ENCODE data around the gene RPLP2.
A peak's percentile ranks its signal among the peaks of the same experiment; 100 is the strongest.

The RPLP2 gene

GRCh38 chr11:792535-792821 lies 17.3 kb upstream of the RPLP2 start:
- DNase-seq, result no peak

GRCh38 chr11:792873-793272 lies 16.9 kb upstream of the RPLP2 start:
- DNase-seq, result no peak

- DNase-seq, result no peak
These were observed 16.2 kb upstream of the RPLP2 start for GRCh38 chr11:793556-793955.

GRCh38 chr11:794013-794765 lies 15.6 kb upstream of the RPLP2 start:
- DNase-seq, result no peak

- no peak for DNase-seq
These were observed 14.8 kb upstream of the RPLP2 start for GRCh38 chr11:794766-795633.

GRCh38 chr11:795634-796564 lies 13.9 kb upstream of the RPLP2 start:
- peak; percentile 95 for DNase-seq

- DNase-seq, result no peak
These were observed 13.0 kb upstream of the RPLP2 start for GRCh38 chr11:796565-797295.

- DNase-seq, result peak; percentile 67
These were observed 12.3 kb upstream of the RPLP2 start for GRCh38 chr11:797296-798092.

GRCh38 chr11:798093-798713 lies 11.6 kb upstream of the RPLP2 start, which contains the start of gene SLC25A22:
Gene SLC25A22, minus strand, starts transcription at chr11:798281. Its CDS starts 3,275 bp downstream, at chr11:795006.
- DNase-seq, result peak; percentile 91

GRCh38 chr11:799641-800316 lies 10.0 kb upstream of the RPLP2 start:
- DNase-seq, result no peak

GRCh38 chr11:800473-800872 lies 9.3 kb upstream of the RPLP2 start:
- no peak for DNase-seq

- no peak for DNase-seq
These were observed 8.5 kb upstream of the RPLP2 start for GRCh38 chr11:801097-801780.

GRCh38 chr11:802018-802617 lies 7.6 kb upstream of the RPLP2 start:
- DNase-seq, result no peak

- no peak for DNase-seq
These were observed 6.9 kb upstream of the RPLP2 start for GRCh38 chr11:802693-803466.

GRCh38 chr11:803467-803742 lies 6.4 kb upstream of the RPLP2 start:
- DNase-seq, result no peak

GRCh38 chr11:803770-804598 lies 5.8 kb upstream of the RPLP2 start:
- no peak for DNase-seq

- DNase-seq, result no peak
These were observed 5.2 kb upstream of the RPLP2 start for GRCh38 chr11:804599-804964.

All from suppressor macrophage treated with lipopolysaccharide for 4 hours (primary cell).